ENCODE results near the gene KIFC3.

DNA sequence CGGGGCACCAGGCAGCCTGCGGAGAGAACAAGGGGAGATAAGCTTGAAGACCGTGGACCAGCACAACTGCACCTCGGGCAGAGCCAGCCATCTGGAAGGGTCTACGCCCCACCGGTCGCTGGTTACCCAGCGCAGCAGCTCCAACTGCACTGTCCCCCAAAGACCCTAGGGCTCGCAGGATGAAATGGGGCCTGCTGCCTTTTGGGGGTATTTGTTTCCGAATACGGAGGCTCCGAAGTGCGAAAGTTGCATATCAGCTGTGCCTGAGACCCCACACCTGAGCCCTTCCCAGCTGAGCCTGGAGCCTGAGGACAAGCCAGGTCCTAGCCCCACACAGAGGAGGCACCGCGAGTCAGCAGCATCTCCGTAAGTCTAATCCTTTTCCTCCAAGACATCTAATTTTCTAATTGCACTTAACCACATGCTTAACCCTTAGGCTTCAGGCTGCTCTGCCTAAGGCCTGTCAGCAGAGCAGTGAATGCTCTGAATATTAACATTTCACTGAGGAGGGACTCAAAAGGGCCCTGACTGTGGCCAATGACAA is 4.0 kb downstream of the KIFC3 start:
- TF ChIP-seq ZNF343 (CRISPR knock-in tag; IDR thresholded peaks at IDR 0.05) = no peak
- TF ChIP-seq NFE2L2 (IDR thresholded peaks at IDR 0.05; ENCODE audit: low read length) = no peak
- TF ChIP-seq ZNF441 (CRISPR knock-in tag; IDR thresholded peaks at IDR 0.05; ENCODE audit: borderline replicate concordance) = no peak
- TF ChIP-seq PHF8 (CRISPR knock-in tag; IDR thresholded peaks at IDR 0.05) = no peak

Data from HepG2 (cell line).